Left lobe of liver (tissue), 1 donor: ENCODE results near the gene USP6. TPM values are rescaled to one million over a fixed set of nuclear protein-coding genes. Genes with fewer than 3 reads are reported as not detected.

Experiments
- total RNA-seq: library from RNA; stranded (reverse); gene quantifications from one replicate; pipeline ENCODE4 v1.2.1, GENCODE V29; 2021
- donor health status: DM: no; HTN: yes; CAD: no.

The USP6 gene
- total RNA-seq, 1 donor from 2014 or later, result 0.08 TPM

Other genes starting within 250 kb of the USP6 start
- gene C17orf107, start 216.5 kb upstream of the USP6 start, total RNA-seq, result 4.1 TPM
- 3.1 TPM for gene CHRNE, start 212.9 kb upstream of the USP6 start, total RNA-seq
- gene GP1BA, start 183.8 kb upstream of the USP6 start, total RNA-seq, result not detected
- 44.7 TPM for gene SLC25A11, start 176.0 kb upstream of the USP6 start, total RNA-seq
- 78.9 TPM for gene RNF167, start 175.8 kb upstream of the USP6 start, total RNA-seq
- gene PFN1, start 167.5 kb upstream of the USP6 start, total RNA-seq, result 254 TPM
- gene ENO3, start 164.9 kb upstream of the USP6 start, total RNA-seq, result 52.7 TPM
- gene SPAG7, start 148.2 kb upstream of the USP6 start, total RNA-seq, result 20.3 TPM
- gene CAMTA2, start 128.4 kb upstream of the USP6 start, total RNA-seq, result 17.7 TPM
- gene INCA1, start 118.5 kb upstream of the USP6 start, total RNA-seq, result 0.88 TPM
- gene KIF1C, start 118.1 kb upstream of the USP6 start, total RNA-seq, result 126 TPM
- gene SLC52A1, start 80.6 kb upstream of the USP6 start, total RNA-seq, result 0.08 TPM
- gene ZFP3, start 37.6 kb upstream of the USP6 start, total RNA-seq, result 0.83 TPM
- 5.3 TPM for gene ZNF232, start 4.2 kb upstream of the USP6 start, total RNA-seq
- gene ZNF594, start 75.8 kb downstream of the USP6 start, total RNA-seq, result 2.3 TPM
- 2.3 TPM for gene SCIMP, start 118.8 kb downstream of the USP6 start, total RNA-seq
- gene RABEP1, start 166.3 kb downstream of the USP6 start, total RNA-seq, result 16.8 TPM